HepG2 (cell line): ENCODE data around the gene GATM. TPM values are rescaled to one million over a fixed set of nuclear protein-coding genes. Genes with fewer than 3 reads are reported as not detected.

Experiments used
- ATF7-NPFF ChIP-seq: sonication (generic); formaldehyde crosslinking; IDR thresholded peaks from 2 replicates; pipeline ENCODE4 v1.8.1; 2023; ENCODE audit warnings: mild to moderate bottlenecking, low read depth, missing genetic modification reagents, moderate library complexity
- BCL6 ChIP-seq: IDR thresholded peaks from 2 replicates; pipeline ENCODE4 v1.6.1; 2016; ENCODE audit warnings: missing genetic modification reagents, missing compliant biosample characterization
- EP300 ChIP-seq, 3 experiments: sonication (generic) in 1 of 3; formaldehyde crosslinking in 1 of 3; IDR thresholded peaks; 2 replicates each; pipeline versions ENCODE4 v1.5.1 to v1.6.1; 2011 to 2020; ENCODE audit warnings: low read depth in 2 of 3, low read length in 2 of 3, borderline replicate concordance in 1 of 3, improper control_type of control experiment in 1 of 3, mild to moderate bottlenecking in 1 of 3, missing genetic modification reagents in 1 of 3, moderate library complexity in 1 of 3
- HOXA3 ChIP-seq: sonication (generic); formaldehyde crosslinking; IDR thresholded peaks from 2 replicates; pipeline ENCODE4 v1.5.0; 2020; ENCODE audit warnings: missing genetic modification reagents
- NKX3-1 ChIP-seq: sonication (generic); formaldehyde crosslinking; IDR thresholded peaks from 2 replicates; pipeline ENCODE4 v1.5.0; 2020; ENCODE audit warnings: missing genetic modification reagents
- PHF21A ChIP-seq: sonication (generic); formaldehyde crosslinking; IDR thresholded peaks from 2 replicates; pipeline ENCODE4 v1.5.0; 2020; ENCODE audit warnings: mild to moderate bottlenecking, missing genetic modification reagents
- SPEN ChIP-seq: sonication (generic); formaldehyde crosslinking; IDR thresholded peaks from 2 replicates; pipeline ENCODE4 v1.5.1; 2020; ENCODE audit warnings: low read depth, mild to moderate bottlenecking, missing genetic modification reagents
- ZNF101 ChIP-seq: sonication (generic); formaldehyde crosslinking; IDR thresholded peaks from 2 replicates; pipeline ENCODE4 v1.4.0; 2020; ENCODE audit warnings: mild to moderate bottlenecking, low read depth, missing genetic modification reagents, borderline replicate concordance
- ZNF253 ChIP-seq: sonication (generic); formaldehyde crosslinking; IDR thresholded peaks from 2 replicates; pipeline ENCODE4 v1.8.0; 2022; ENCODE audit warnings: mild to moderate bottlenecking, missing genetic modification reagents, borderline replicate concordance
- ZNF468 ChIP-seq: sonication (generic); formaldehyde crosslinking; IDR thresholded peaks from 2 replicates; pipeline ENCODE4 v1.8.0; 2022; ENCODE audit warnings: mild to moderate bottlenecking, moderate library complexity, missing genetic modification reagents
- ZNF724P ChIP-seq: sonication (generic); formaldehyde crosslinking; IDR thresholded peaks from 2 replicates; pipeline ENCODE4 v1.8.0; 2022; ENCODE audit warnings: missing genetic modification reagents, borderline replicate concordance
- ZNF776 ChIP-seq: sonication (generic); formaldehyde crosslinking; IDR thresholded peaks from 2 replicates; pipeline ENCODE4 v1.4.0; 2020; ENCODE audit warnings: mild to moderate bottlenecking, missing genetic modification reagents
- ZNF839 ChIP-seq: sonication (generic); formaldehyde crosslinking; IDR thresholded peaks from 2 replicates; pipeline ENCODE4 v1.4.0; 2020; ENCODE audit warnings: missing genetic modification reagents, mild to moderate bottlenecking, borderline replicate concordance
- ZSCAN29 ChIP-seq: sonication (generic); formaldehyde crosslinking; conservative IDR thresholded peaks from 2 replicates; pipeline ENCODE4 v1.4.0; 2020; ENCODE audit warnings: mild to moderate bottlenecking, missing genetic modification reagents
- polyA plus RNA-seq, 8 experiments: library from polyadenylated mRNA; depleted of rRNA in 3 of 8; stranded (reverse) in 7 of 8; unstranded in 1 of 8; fragments of >200 nt; fragmentation: Illumina TruSeq in 4 of 8; extraction: Trizol in 4 of 8; gene quantifications; 2 replicates each; pipeline versions ENCODE4 v1.2.1 to v1.2.3, GENCODE V29; 2011 to 2016; ENCODE audit warnings: low read depth in 4 of 8, missing spikeins in 1 of 8, mixed read lengths in 1 of 8; ENCODE audit not compliant: insufficient read depth in 1 of 8
- total RNA-seq, 5 experiments: library from RNA; depleted of rRNA; stranded (reverse); fragments of >200 nt; fragmentation: Illumina TruSeq; extraction: Trizol; gene quantifications; 2 replicates each; pipeline ENCODE4 v1.2.3, GENCODE V29; 2016; ENCODE audit warnings: low read depth in 1 of 5
- TF ChIP-seq, protein P1 (sequence below): sonication (generic); formaldehyde crosslinking; IDR thresholded peaks from 2 replicates; pipeline ENCODE4 v1.5.0; 2020; ENCODE audit warnings: missing genetic modification reagents, mild to moderate bottlenecking, borderline replicate concordance
- TF ChIP-seq, protein P2 (sequence below): sonication (generic); formaldehyde crosslinking; IDR thresholded peaks from 2 replicates; pipeline ENCODE4 v1.4.0; 2020; ENCODE audit warnings: mild to moderate bottlenecking, missing genetic modification reagents
- TF ChIP-seq, protein P3 (sequence below): sonication (generic); formaldehyde crosslinking; IDR thresholded peaks from 2 replicates; pipeline ENCODE4 v1.5.0; 2020; ENCODE audit warnings: mild to moderate bottlenecking, missing genetic modification reagents, borderline replicate concordance
- TF ChIP-seq, protein P4 (sequence below): IDR thresholded peaks from 2 replicates; pipeline ENCODE4 v1.4.0; 2020; ENCODE audit warnings: mild to moderate bottlenecking, missing genetic modification reagents

Gene GATM
- total and polyA plus RNA-seq, 2 of the 13 experiments (the other 11 are each of a cell fraction or from before 2014, with no cell fraction given): 2.1 to 16.8 TPM

DNA sequence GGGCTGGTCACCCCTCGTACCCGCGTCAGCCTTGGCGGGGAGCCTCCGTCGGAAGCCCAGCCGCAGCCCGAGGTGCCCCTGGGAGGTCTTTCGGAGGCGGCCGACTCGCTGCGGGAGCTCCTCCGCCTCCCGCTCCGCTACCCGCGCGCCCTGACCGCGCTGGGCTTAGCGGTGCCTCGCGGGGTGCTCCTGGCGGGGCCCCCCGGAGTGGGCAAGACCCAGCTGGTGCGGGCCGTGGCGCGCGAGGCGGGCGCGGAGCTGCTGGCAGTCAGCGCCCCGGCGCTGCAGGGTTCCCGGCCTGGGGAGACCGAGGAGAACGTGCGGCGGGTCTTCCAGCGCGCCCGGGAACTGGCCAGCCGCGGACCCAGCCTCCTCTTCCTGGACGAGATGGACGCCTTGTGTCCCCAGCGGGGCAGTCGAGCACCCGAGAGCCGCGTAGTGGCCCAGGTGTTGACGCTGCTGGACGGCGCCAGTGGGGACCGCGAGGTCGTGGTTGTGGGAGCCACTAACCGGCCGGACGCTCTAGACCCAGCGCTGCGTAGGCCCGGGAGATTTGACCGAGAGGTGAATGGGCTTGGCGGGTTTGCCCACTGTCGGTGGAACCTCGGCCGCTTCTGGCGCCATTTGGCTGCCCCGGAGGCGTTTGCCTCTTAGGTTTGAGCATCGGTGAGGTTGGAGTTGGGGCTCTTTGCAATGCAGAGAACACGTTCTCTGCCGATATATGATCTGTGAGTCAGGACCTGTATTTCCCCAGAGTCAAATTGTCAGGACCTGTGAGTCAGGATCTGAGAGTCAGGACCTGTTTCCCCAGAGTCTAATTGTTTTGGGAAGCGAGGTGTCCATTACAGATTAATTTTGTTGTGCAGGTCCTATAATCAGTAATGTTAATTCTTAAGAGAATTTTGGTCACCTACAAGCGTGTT, 24.9 kb upstream of the GATM start (continued):
- no peak for TF ChIP-seq NKX3-1 (CRISPR knock-in tag)
- TF ChIP-seq ZNF253 (CRISPR knock-in tag): 0 out of 2 replicates have a peak, but pooled peaks have one; percentile 22
- TF ChIP-seq, protein P1, sequence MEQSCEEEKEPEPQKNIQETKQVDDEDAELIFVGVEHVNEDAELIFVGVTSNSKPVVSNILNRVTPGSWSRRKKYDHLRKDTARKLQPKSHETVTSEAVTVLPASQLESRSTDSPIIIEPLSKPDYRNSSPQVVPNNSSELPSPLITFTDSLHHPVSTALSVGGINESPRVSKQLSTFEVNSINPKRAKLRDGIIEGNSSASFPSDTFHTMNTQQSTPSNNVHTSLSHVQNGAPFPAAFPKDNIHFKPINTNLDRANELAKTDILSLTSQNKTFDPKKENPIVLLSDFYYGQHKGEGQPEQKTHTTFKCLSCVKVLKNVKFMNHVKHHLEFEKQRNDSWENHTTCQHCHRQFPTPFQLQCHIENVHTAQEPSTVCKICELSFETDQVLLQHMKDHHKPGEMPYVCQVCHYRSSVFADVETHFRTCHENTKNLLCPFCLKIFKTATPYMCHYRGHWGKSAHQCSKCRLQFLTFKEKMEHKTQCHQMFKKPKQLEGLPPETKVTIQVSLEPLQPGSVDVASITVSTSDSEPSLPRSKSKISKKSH (CRISPR knock-in tag): no peak
- TF ChIP-seq ZNF101 (CRISPR knock-in tag): no peak
- no peak for TF ChIP-seq EP300 (IDR thresholded peaks at IDR 0.05; ENCODE audit: low read depth in 2 of 2, low read length in 2 of 2)
- no peak for TF ChIP-seq EP300 (CRISPR knock-in tag; IDR thresholded peaks at IDR 0.05; ENCODE audit: borderline replicate concordance)
- TF ChIP-seq ZNF468 (CRISPR knock-in tag): no peak
- TF ChIP-seq, protein P2, sequence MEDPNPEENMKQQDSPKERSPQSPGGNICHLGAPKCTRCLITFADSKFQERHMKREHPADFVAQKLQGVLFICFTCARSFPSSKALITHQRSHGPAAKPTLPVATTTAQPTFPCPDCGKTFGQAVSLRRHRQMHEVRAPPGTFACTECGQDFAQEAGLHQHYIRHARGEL (CRISPR knock-in tag): no peak
- no peak for TF ChIP-seq SPEN (CRISPR knock-in tag)
- 0 out of 2 replicates have a peak, but pooled peaks have one; percentile 10 for TF ChIP-seq HOXA3 (CRISPR knock-in tag)
- no peak for TF ChIP-seq PHF21A (CRISPR knock-in tag)
- TF ChIP-seq BCL6: no peak
- TF ChIP-seq, protein P3, sequence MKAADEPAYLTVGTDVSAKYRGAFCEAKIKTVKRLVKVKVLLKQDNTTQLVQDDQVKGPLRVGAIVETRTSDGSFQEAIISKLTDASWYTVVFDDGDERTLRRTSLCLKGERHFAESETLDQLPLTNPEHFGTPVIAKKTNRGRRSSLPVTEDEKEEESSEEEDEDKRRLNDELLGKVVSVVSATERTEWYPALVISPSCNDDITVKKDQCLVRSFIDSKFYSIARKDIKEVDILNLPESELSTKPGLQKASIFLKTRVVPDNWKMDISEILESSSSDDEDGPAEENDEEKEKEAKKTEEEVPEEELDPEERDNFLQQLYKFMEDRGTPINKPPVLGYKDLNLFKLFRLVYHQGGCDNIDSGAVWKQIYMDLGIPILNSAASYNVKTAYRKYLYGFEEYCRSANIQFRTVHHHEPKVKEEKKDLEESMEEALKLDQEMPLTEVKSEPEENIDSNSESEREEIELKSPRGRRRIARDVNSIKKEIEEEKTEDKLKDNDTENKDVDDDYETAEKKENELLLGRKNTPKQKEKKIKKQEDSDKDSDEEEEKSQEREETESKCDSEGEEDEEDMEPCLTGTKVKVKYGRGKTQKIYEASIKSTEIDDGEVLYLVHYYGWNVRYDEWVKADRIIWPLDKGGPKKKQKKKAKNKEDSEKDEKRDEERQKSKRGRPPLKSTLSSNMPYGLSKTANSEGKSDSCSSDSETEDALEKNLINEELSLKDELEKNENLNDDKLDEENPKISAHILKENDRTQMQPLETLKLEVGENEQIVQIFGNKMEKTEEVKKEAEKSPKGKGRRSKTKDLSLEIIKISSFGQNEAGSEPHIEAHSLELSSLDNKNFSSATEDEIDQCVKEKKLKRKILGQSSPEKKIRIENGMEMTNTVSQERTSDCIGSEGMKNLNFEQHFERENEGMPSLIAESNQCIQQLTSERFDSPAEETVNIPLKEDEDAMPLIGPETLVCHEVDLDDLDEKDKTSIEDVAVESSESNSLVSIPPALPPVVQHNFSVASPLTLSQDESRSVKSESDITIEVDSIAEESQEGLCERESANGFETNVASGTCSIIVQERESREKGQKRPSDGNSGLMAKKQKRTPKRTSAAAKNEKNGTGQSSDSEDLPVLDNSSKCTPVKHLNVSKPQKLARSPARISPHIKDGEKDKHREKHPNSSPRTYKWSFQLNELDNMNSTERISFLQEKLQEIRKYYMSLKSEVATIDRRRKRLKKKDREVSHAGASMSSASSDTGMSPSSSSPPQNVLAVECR (CRISPR knock-in tag): no peak
- no peak for TF ChIP-seq ATF7-NPFF
- no peak for TF ChIP-seq ZNF839 (CRISPR knock-in tag)
- TF ChIP-seq, protein P4, sequence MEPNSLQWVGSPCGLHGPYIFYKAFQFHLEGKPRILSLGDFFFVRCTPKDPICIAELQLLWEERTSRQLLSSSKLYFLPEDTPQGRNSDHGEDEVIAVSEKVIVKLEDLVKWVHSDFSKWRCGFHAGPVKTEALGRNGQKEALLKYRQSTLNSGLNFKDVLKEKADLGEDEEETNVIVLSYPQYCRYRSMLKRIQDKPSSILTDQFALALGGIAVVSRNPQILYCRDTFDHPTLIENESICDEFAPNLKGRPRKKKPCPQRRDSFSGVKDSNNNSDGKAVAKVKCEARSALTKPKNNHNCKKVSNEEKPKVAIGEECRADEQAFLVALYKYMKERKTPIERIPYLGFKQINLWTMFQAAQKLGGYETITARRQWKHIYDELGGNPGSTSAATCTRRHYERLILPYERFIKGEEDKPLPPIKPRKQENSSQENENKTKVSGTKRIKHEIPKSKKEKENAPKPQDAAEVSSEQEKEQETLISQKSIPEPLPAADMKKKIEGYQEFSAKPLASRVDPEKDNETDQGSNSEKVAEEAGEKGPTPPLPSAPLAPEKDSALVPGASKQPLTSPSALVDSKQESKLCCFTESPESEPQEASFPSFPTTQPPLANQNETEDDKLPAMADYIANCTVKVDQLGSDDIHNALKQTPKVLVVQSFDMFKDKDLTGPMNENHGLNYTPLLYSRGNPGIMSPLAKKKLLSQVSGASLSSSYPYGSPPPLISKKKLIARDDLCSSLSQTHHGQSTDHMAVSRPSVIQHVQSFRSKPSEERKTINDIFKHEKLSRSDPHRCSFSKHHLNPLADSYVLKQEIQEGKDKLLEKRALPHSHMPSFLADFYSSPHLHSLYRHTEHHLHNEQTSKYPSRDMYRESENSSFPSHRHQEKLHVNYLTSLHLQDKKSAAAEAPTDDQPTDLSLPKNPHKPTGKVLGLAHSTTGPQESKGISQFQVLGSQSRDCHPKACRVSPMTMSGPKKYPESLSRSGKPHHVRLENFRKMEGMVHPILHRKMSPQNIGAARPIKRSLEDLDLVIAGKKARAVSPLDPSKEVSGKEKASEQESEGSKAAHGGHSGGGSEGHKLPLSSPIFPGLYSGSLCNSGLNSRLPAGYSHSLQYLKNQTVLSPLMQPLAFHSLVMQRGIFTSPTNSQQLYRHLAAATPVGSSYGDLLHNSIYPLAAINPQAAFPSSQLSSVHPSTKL (CRISPR knock-in tag): no peak
- TF ChIP-seq ZSCAN29: no peak
- TF ChIP-seq ZNF724P (CRISPR knock-in tag): 0 out of 2 replicates have a peak, but pooled peaks have one; percentile 46
- TF ChIP-seq ZNF776 (CRISPR knock-in tag): no peak
